ENCODE data around the gene FKBP7.

The FKBP7 gene

GRCh38 chr2:178469219-178469849 lies 9.1 kb downstream of the FKBP7 start:
- TF ChIP-seq, protein P1, sequence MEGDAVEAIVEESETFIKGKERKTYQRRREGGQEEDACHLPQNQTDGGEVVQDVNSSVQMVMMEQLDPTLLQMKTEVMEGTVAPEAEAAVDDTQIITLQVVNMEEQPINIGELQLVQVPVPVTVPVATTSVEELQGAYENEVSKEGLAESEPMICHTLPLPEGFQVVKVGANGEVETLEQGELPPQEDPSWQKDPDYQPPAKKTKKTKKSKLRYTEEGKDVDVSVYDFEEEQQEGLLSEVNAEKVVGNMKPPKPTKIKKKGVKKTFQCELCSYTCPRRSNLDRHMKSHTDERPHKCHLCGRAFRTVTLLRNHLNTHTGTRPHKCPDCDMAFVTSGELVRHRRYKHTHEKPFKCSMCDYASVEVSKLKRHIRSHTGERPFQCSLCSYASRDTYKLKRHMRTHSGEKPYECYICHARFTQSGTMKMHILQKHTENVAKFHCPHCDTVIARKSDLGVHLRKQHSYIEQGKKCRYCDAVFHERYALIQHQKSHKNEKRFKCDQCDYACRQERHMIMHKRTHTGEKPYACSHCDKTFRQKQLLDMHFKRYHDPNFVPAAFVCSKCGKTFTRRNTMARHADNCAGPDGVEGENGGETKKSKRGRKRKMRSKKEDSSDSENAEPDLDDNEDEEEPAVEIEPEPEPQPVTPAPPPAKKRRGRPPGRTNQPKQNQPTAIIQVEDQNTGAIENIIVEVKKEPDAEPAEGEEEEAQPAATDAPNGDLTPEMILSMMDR (IDR thresholded peaks at IDR 0.05; ENCODE audit: borderline replicate concordance, insufficient read depth, low read depth, low read length), result no peak
- no peak overlapping the region for H3K4me3 ChIP-seq (ENCODE audit: low read depth, low read length)

- TF ChIP-seq, protein P1 (IDR thresholded peaks at IDR 0.05; ENCODE audit: borderline replicate concordance, insufficient read depth, low read depth, low read length), result no peak
- no peak overlapping the region for H3K4me3 ChIP-seq (ENCODE audit: low read depth, low read length)
Measured at GRCh38 chr2:178457390-178457886, 21.0 kb downstream of the FKBP7 start.

GRCh38 chr2:178455947-178456346 lies 22.5 kb downstream of the FKBP7 start:
- TF ChIP-seq, protein P1 (IDR thresholded peaks at IDR 0.05; ENCODE audit: borderline replicate concordance, insufficient read depth, low read depth, low read length), result no peak
- no peak overlapping the region for H3K4me3 ChIP-seq (ENCODE audit: low read depth, low read length)

DNA sequence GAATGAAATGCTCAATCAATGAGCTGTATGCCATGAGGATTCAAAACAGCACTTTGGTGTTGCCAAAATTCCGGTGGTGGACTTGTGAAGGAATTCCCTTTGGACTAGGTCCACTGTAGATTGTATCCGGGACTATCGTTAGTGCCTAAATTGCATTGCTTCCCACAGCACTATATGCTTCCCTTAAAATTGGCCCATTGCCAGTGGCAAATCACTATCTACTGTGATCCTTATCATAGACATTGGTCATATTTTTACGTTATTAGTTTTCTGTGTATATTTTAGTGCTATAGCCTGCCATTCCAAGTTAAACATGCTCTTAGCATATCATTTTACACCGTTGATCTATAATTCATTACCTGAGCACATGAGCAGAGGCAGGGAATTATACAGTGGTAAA lies 25.5 kb downstream of the FKBP7 start:
- TF ChIP-seq, protein P1 (IDR thresholded peaks at IDR 0.05; ENCODE audit: borderline replicate concordance, insufficient read depth, low read depth, low read length), result no peak
- H3K4me3 ChIP-seq (ENCODE audit: low read depth, low read length), result no peak overlapping the region

DNA sequence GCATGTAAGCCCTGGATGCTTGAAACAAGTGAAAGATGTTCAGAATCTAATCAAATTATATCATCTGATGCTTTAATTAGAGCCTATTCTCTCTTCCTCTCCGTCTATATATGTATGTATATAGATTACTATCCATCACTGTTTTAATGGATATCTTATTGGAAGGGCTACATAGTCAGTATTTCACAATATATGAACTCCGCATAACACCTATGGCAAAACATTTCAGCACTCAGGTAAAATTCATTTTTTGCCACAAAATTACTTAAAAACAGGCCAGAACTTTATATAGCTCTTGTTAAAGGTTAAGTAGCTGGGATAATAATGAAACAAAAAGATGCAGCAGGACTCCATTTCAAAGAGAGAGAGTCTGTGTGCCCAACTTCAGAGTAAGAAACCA lies 26.1 kb downstream of the FKBP7 start:
- TF ChIP-seq, protein P1 (IDR thresholded peaks at IDR 0.05; ENCODE audit: borderline replicate concordance, insufficient read depth, low read depth, low read length), result no peak
- no peak overlapping the region for H3K4me3 ChIP-seq (ENCODE audit: low read depth, low read length)

GRCh38 chr2:178450774-178451525 lies 27.4 kb downstream of the FKBP7 start, which contains the start of the genes PJVK and PRKRA:
Gene PJVK, plus strand, starts transcription at chr2:178451378. Its CDS starts 2,032 bp downstream, at chr2:178453410.
Gene PRKRA, minus strand, starts transcription at chr2:178451175. Its CDS starts 145 bp downstream, at chr2:178451030.
- TF ChIP-seq, protein P1 (IDR thresholded peaks at IDR 0.05; ENCODE audit: borderline replicate concordance, insufficient read depth, low read depth, low read length), result no peak
- peak within 1 kb of the TSS; percentile 93 for H3K4me3 ChIP-seq (ENCODE audit: low read depth, low read length)

DNA sequence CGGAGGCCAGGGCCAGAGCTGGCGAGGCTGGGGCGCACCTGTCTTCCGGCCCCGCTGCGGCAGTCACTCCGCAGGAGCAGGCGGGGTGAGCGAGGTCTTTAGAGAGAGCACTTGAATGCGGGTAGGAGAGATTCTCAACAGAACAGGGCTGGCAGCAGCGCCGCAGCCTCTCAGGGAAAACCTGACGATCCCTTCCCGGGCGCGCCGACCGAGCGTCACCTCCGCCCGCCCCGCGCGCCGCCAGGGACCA lies 28.0 kb downstream of the FKBP7 start:
- peak overlapping the region; percentile 93 for H3K4me3 ChIP-seq (ENCODE audit: low read depth, low read length)
- TF ChIP-seq, protein P1 (IDR thresholded peaks at IDR 0.05; ENCODE audit: borderline replicate concordance, insufficient read depth, low read depth, low read length), result no peak
